GM19438 (cell line): ENCODE data around the gene PITPNC1.
"Not testable (repeated sequence)": the region's sequence is repeated elsewhere in the genome, so short reads cannot be mapped to it uniquely, and the experiment has no call there.

Experiments used
- ATAC-seq: cut with Tn5 transposase; IDR thresholded peaks from one replicate; pipeline ENCODE4 v1.9.1; 2021; ENCODE audit warnings: low read depth; ENCODE audit not compliant: unreplicated experiment

Gene PITPNC1

GRCh38 chr17:67566656-67567055, 189.6 kb downstream of the PITPNC1 start:
- ATAC-seq, result no peak

- peak; percentile 52 for ATAC-seq
These were observed 192.0 kb downstream of the PITPNC1 start for GRCh38 chr17:67569015-67569451.

GRCh38 chr17:67569873-67570272, 192.8 kb downstream of the PITPNC1 start:
- no peak for ATAC-seq

- no peak for ATAC-seq
These were observed 193.7 kb downstream of the PITPNC1 start for GRCh38 chr17:67570797-67571196.

- no peak for ATAC-seq
These were observed 194.4 kb downstream of the PITPNC1 start for GRCh38 chr17:67571478-67571877.

- no peak for ATAC-seq
These were observed 197.0 kb downstream of the PITPNC1 start for GRCh38 chr17:67573987-67574657.

- no peak for ATAC-seq
These were observed 197.7 kb downstream of the PITPNC1 start for GRCh38 chr17:67574658-67575293.

GRCh38 chr17:67575325-67575724, 198.2 kb downstream of the PITPNC1 start:
- no peak for ATAC-seq

GRCh38 chr17:67576471-67577115, 199.5 kb downstream of the PITPNC1 start:
- no peak for ATAC-seq

GRCh38 chr17:67577429-67578141, 200.5 kb downstream of the PITPNC1 start:
- ATAC-seq, result no peak

- ATAC-seq, result no peak
These were observed 201.0 kb downstream of the PITPNC1 start for GRCh38 chr17:67578142-67578457.

GRCh38 chr17:67578679-67579405, 201.8 kb downstream of the PITPNC1 start:
- not testable (repeated sequence) for ATAC-seq

GRCh38 chr17:67582673-67583081, 205.6 kb downstream of the PITPNC1 start:
- ATAC-seq, result no peak

GRCh38 chr17:67585077-67585602, 208.1 kb downstream of the PITPNC1 start:
- ATAC-seq, result no peak

GRCh38 chr17:67588326-67588725, 211.2 kb downstream of the PITPNC1 start:
- ATAC-seq, result no peak

- peak; percentile 75 for ATAC-seq
These were observed 217.2 kb downstream of the PITPNC1 start for GRCh38 chr17:67594115-67594880.

- no peak for ATAC-seq
These were observed 223.3 kb downstream of the PITPNC1 start for GRCh38 chr17:67600408-67600807.

GRCh38 chr17:67601897-67602296, 224.8 kb downstream of the PITPNC1 start:
- ATAC-seq, result no peak

GRCh38 chr17:67602444-67602843, 225.4 kb downstream of the PITPNC1 start:
- no peak for ATAC-seq

GRCh38 chr17:67602974-67603373, 225.9 kb downstream of the PITPNC1 start:
- ATAC-seq, result no peak
